Activated CD8-positive, alpha-beta memory T cell treated with anti-CD3 and anti-CD28 coated beads for 48 hours (primary cell): ENCODE results near the gene SPEG.
"Not testable (repeated sequence)": the region's sequence is repeated elsewhere in the genome, so short reads cannot be mapped to it uniquely, and the experiment has no call there.

Experiments used
- DNase-seq, 3 experiments: peaks; one replicate each; pipeline ENCODE4 v3.0.0-alpha.2; 2020; ENCODE audit warnings: low read depth in 2 of 3, low spot score in 2 of 3

SPEG gene

GRCh38 chr2:219404954-219405353 lies 29.7 kb upstream of the SPEG start:
- DNase-seq: no peak

- no peak for DNase-seq
Observed at GRCh38 chr2:219405451-219405850, 29.2 kb upstream of the SPEG start.

GRCh38 chr2:219405958-219406860 lies 28.4 kb upstream of the SPEG start:
- no peak for DNase-seq

- DNase-seq: no peak
Observed at GRCh38 chr2:219406861-219407230, 27.8 kb upstream of the SPEG start.

GRCh38 chr2:219407343-219407742 lies 27.3 kb upstream of the SPEG start:
- not testable (repeated sequence) for DNase-seq

GRCh38 chr2:219408204-219408603 lies 26.4 kb upstream of the SPEG start:
- no peak for DNase-seq

GRCh38 chr2:219408631-219409030 lies 26.0 kb upstream of the SPEG start:
- DNase-seq: no peak

- no peak for DNase-seq
Observed at GRCh38 chr2:219409619-219410018, 25.0 kb upstream of the SPEG start.

- DNase-seq: no peak
Observed at GRCh38 chr2:219410390-219410789, 24.3 kb upstream of the SPEG start.

GRCh38 chr2:219414857-219415256 lies 19.8 kb upstream of the SPEG start:
- DNase-seq: no peak

- DNase-seq: no peak
Observed at GRCh38 chr2:219415580-219416234, 18.9 kb upstream of the SPEG start.

- DNase-seq: no peak
Observed at GRCh38 chr2:219416235-219416602, 18.4 kb upstream of the SPEG start.

- DNase-seq: no peak
Observed at GRCh38 chr2:219416938-219417337, 17.7 kb upstream of the SPEG start.

- DNase-seq: no peak
Observed at GRCh38 chr2:219417374-219417773, 17.3 kb upstream of the SPEG start.

GRCh38 chr2:219418155-219419011 lies 16.3 kb upstream of the SPEG start, which contains the start of gene DES:
DES (plus strand) TSS chr2:219418377; CDS start chr2:219418463, 86 bp downstream.
- no peak for DNase-seq

GRCh38 chr2:219419012-219419324 lies 15.7 kb upstream of the SPEG start:
- DNase-seq: no peak

GRCh38 chr2:219419331-219420197 lies 15.1 kb upstream of the SPEG start:
- DNase-seq: no peak

GRCh38 chr2:219420687-219421086 lies 14.0 kb upstream of the SPEG start:
- no peak for DNase-seq

GRCh38 chr2:219421323-219421722 lies 13.3 kb upstream of the SPEG start:
- DNase-seq: no peak

- DNase-seq: no peak
Observed at GRCh38 chr2:219422952-219423534, 11.6 kb upstream of the SPEG start.
